ENCODE data around the gene YWHAH. TPM values are rescaled to one million over a fixed set of nuclear protein-coding genes. Genes with fewer than 3 reads are reported as not detected.

YWHAH gene
- polyA plus RNA-seq, 1 experiment: 118 TPM

DNA sequence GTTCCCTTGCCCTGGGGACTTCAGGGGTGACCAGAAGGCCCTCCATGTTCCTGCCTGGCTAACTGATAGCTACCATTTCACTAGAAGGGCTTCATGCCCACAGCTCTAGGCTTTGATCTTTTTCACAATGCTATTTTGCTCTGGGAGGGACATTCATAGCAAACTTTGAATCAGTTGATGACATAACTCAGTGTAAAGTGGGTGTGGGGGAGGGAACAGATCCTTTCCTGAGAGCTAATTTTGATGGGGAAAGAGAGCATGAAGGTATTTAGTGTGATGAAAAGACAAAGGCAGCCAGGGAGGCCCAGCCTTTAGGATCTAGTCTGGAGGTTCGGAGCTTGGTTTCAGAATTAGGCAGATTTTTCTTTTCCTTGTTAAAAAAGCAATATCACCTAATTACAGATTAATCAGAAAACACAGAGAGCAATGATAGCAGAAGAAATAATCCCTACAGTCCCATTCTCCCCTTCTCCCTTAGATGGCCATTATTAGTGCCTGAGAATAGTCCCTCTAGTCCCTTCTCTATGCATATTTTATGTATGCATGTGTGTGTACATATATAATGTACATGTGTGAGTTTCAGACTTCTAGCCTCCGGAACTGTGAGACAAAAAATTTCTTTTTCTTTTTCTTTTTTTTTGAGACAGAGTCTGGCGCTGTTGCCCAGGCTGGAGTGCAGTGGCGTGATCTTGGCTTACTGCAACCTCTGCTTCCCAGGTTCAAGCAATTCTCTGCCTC, 46.9 kb downstream of the YWHAH start:
- Histone ChIP-seq H3K9me3 (ENCODE audit: control insufficient read depth, insufficient read depth, low read length) (no peaks in the 10 kb centered on the region), H3K27me3 (ENCODE audit: control insufficient read depth, insufficient read depth, low read length) (peaks cover 8% of the 10 kb centered on the region), H3K27ac (ENCODE audit: low read depth, low read length) (no peak overlapping the region), H3K4me3 (ENCODE audit: low read depth, low read length) (no peak overlapping the region)
- CTCF ChIA-PET: interaction anchor here (1.6 kb wide), 1 partner anchor 21 kb away, joined by 3 read pairs; no protein-coding TSS in a partner anchor
- TF ChIP-seq, protein P1, sequence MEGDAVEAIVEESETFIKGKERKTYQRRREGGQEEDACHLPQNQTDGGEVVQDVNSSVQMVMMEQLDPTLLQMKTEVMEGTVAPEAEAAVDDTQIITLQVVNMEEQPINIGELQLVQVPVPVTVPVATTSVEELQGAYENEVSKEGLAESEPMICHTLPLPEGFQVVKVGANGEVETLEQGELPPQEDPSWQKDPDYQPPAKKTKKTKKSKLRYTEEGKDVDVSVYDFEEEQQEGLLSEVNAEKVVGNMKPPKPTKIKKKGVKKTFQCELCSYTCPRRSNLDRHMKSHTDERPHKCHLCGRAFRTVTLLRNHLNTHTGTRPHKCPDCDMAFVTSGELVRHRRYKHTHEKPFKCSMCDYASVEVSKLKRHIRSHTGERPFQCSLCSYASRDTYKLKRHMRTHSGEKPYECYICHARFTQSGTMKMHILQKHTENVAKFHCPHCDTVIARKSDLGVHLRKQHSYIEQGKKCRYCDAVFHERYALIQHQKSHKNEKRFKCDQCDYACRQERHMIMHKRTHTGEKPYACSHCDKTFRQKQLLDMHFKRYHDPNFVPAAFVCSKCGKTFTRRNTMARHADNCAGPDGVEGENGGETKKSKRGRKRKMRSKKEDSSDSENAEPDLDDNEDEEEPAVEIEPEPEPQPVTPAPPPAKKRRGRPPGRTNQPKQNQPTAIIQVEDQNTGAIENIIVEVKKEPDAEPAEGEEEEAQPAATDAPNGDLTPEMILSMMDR (IDR thresholded peaks at IDR 0.05; ENCODE audit: low read depth, low read length): no peak
- DNase-seq (ENCODE audit: low read depth, low spot score): no peak
- POLR2A ChIA-PET: no interaction called here

DNA sequence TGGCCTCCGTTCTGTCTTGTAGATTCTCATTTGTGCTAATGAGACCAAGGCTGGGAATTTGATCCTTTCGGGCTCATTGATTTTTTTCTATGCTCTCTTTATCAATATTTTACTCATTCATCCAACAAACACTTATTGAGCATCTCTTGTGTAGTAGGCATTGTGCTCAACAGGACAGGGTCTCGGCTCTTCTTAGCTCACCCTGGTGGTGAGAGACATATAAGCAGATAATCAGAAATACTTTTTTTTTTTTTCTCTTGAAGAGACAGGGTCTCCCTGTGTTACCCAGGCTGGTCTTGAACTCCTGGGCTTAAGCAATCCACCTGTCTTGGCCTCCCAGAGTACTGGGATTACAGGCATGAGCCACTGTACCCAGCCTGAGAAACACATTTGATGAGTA, 50.7 kb downstream of the YWHAH start:
- DNase-seq (ENCODE audit: low read depth, low spot score): no peak
- TF ChIP-seq, protein P1 (IDR thresholded peaks at IDR 0.05; ENCODE audit: low read depth, low read length): peak; percentile 28; the same call in 1 of the 2 replicates
- no peak overlapping the region for H3K4me3 ChIP-seq (ENCODE audit: low read depth, low read length)
- CTCF ChIA-PET: interaction anchor here (0.6 to 1.6 kb wide), 2 partner anchors 18 to 76 kb away, joined by 3 to 4 read pairs; no protein-coding TSS in a partner anchor
- POLR2A ChIA-PET: no interaction called here
- no peaks in the 10 kb centered on the region for H3K9me3 ChIP-seq (ENCODE audit: control insufficient read depth, insufficient read depth, low read length)
- H3K27me3 ChIP-seq (ENCODE audit: control insufficient read depth, insufficient read depth, low read length): peaks cover 8% of the 10 kb centered on the region
- H3K27ac ChIP-seq (ENCODE audit: low read depth, low read length): no peak overlapping the region

DNA sequence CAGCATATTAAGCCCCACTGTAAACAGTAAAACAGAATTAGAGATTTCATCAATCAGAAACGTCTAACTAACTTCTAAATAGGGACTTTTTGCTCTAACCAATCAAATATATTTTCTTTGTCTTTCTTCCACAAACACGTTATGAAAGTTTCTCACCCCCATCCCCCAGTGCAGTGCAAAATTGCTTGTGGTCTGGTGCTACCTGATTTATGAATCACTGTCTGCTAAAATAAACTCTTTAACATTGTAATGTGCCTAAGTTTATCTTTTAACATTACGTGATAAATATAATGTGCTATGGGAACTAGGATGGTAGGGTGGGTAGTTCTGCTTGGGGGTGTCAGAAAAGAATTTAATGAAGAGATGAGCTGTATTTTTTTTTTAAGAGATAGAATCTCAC, 51.5 kb downstream of the YWHAH start:
- ChIA-PET CTCF (interaction anchor here (0.7 to 1.6 kb wide), 2 partner anchors 19 to 26 kb away, joined by 3 to 4 read pairs; no protein-coding TSS in a partner anchor), POLR2A (no interaction called here)
- Histone ChIP-seq H3K27me3 (ENCODE audit: control insufficient read depth, insufficient read depth, low read length) (peaks cover 6% of the 10 kb centered on the region), H3K9me3 (ENCODE audit: control insufficient read depth, insufficient read depth, low read length) (no peaks in the 10 kb centered on the region), H3K4me3 (ENCODE audit: low read depth, low read length) (no peak overlapping the region), H3K27ac (ENCODE audit: low read depth, low read length) (no peak overlapping the region)
- TF ChIP-seq, protein P1 (IDR thresholded peaks at IDR 0.05; ENCODE audit: low read depth, low read length): no peak
- no peak for DNase-seq (ENCODE audit: low read depth, low spot score)

DNA sequence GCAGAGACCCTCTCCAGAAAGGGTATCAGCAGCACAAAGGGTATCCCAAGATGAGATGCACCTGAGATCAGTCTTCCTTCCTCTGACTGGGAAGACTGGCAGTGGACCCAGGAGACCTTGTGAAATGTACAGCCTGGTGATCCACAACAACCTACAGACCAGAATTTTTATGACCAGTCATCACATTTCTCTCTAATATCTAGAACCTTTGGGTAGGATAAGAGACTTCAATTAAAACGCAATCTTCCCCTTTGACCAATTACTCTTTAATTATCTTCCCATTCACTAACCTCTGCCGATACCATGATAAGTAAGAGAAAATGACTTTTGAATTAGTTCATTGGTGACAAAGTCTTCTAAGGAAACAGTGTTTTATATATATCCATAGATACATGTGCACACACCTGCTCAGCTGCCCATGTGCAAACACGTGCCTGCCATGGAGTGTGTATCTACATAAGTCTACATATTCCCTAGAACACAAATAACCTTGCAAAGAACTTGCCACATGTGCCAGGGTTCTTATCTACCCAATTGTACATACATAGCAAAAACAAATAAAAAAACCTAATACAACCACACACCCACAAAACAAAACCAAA, 54.5 kb downstream of the YWHAH start:
- Histone ChIP-seq H3K27me3 (ENCODE audit: control insufficient read depth, insufficient read depth, low read length) (peaks cover 4% of the 10 kb centered on the region), H3K27ac (ENCODE audit: low read depth, low read length) (no peak overlapping the region), H3K4me3 (ENCODE audit: low read depth, low read length) (no peak overlapping the region), H3K9me3 (ENCODE audit: control insufficient read depth, insufficient read depth, low read length) (no peaks in the 10 kb centered on the region)
- CTCF ChIA-PET: no interaction called here
- DNase-seq (ENCODE audit: low read depth, low spot score): no peak
- TF ChIP-seq, protein P1 (IDR thresholded peaks at IDR 0.05; ENCODE audit: low read depth, low read length): no peak
- POLR2A ChIA-PET: no interaction called here

DNA sequence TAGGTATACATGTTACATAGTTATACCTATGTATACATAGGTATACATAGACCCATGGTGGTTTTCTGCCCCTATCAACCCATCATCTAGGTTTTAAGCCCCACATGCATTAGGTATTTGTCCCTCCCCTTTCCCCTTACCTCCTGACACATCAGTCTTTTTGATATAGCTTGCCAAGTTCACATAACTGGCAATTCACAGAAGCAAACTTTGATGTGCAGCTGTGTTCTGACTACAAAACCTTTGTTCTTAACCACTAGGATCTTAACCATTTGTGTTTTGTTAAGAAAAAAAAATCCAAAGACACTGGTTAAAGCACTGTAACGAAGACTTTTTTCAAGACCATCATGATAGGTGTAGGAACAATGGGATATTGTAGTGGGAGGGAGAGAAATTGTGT, 55.8 kb downstream of the YWHAH start:
- Histone ChIP-seq H3K4me3 (ENCODE audit: low read depth, low read length) (no peak overlapping the region), H3K9me3 (ENCODE audit: control insufficient read depth, insufficient read depth, low read length) (no peaks in the 10 kb centered on the region), H3K27ac (ENCODE audit: low read depth, low read length) (no peak overlapping the region), H3K27me3 (ENCODE audit: control insufficient read depth, insufficient read depth, low read length) (no peaks in the 10 kb centered on the region)
- CTCF ChIA-PET: no interaction called here
- POLR2A ChIA-PET: no interaction called here
- no peak for DNase-seq (ENCODE audit: low read depth, low spot score)
- TF ChIP-seq, protein P1 (IDR thresholded peaks at IDR 0.05; ENCODE audit: low read depth, low read length): no peak

Measured in AG04450 (cell line).